Measurements from ENCODE around the gene GPC5.
"Not testable (repeated sequence)": the region's sequence is repeated elsewhere in the genome, so short reads cannot be mapped to it uniquely, and the experiment has no call there.

The GPC5 gene

GRCh38 chr13:92807353-92807752 lies 1408.9 kb downstream of the GPC5 start:
- no peak for DNase-seq

DNA sequence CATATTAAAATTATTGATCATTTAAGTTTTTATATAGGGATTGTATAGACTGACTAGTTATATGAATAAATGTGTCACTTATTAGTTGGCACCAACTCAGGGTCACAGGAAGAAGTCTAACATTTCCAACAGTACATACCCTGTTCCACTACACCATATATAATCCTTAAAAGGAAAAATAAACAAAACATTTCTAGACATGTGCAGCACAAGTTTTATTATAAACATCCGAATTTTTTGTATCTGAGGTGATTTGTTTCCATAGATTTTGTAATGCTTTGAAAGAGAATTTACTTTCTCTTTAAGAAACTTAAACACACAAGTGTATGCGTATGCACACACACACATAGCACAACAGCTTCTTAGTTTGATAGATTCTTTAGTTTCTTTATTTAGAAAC lies 1409.5 kb downstream of the GPC5 start:
- DNase-seq, result no peak

DNA sequence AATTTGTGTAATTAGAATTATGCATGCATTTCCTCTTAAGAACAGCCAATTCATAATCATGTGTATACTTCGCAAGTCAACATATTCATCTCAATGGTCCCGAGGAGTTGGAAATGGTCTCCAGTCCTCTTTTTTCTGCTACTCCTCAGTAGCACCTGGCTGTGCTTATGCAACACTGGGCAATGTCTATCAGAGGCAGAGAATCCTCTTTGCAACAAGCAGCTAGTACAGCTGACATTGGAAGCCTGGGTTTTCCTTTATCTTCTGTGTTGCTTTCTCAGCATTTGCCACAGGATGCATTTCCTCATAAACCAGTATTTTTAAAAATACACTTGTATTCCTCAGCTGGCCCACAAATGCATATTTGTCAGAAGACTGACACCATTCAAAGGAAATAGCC lies 1422.9 kb downstream of the GPC5 start:
- DNase-seq, result no peak

DNA sequence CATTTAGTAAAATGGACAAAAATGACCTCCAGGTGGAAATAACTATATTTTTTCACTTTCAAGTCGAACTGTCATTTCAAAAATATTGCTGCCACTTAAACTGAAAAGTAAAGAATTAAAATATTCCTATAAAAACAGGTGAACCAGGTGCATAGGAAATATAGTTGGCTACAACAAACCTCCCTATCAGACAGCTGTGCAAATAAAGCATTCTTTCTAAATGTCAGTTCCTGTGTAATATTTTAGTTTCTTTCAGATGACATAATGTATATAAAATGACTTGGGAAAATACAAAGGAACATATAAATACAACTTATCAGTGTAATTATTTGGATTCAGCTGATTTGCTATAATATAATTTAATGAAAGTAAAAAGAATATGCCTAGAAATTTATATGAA lies 1424.6 kb downstream of the GPC5 start:
- DNase-seq, result no peak

DNA sequence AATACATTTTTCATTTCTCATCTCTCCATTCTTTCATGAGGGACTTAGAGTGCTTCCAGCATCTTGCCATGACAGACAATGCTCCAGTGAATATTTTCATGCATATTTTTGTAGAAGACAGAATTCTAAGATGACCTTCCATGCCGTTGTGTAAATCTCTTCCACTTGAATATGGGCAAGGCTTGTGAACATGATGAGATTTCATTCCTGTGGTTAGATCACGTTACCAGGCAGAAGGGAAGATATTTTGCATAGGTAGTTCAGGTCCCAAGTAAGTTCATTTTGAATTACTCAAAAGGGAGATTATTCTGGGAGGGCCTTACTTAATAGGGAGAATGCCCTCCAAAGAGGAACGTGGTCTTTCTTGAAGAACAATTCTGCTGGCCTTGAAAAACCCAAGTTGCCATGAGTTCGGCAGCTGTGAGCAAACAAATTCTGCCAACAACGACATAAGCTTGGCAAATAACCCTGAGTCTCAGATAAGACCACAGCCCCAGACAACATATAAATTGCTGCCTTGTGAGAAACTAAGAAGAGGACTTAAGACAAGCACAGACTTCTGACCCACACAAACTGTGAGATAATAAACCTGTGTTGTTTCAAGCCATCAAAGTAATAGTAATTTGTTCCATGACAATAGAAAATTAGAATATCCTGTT lies 1427.6 kb downstream of the GPC5 start:
- no peak for DNase-seq

DNA sequence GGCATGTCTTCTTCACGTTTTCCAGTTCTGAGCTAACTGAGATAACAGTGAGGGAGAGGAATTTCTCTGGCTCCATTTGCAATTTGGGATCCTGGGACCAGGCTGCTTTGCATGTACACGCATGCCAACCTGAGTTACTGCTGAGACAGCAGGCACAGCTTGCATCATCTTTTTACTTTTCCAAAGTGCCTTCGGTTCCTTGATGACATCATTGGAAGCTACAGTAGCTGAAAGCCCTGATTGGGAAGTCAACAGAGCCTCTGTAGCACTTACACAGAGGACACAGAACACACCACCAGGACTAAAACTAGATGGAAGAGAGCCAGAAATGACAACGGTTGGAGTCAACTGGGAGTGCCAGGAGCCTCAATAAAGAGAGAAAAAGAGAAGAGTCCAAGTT lies 1429.1 kb downstream of the GPC5 start:
- no peak for DNase-seq

GRCh38 chr13:92829930-92830329 lies 1431.5 kb downstream of the GPC5 start:
- no peak for DNase-seq

GRCh38 chr13:92830821-92831220 lies 1432.4 kb downstream of the GPC5 start:
- no peak for DNase-seq

GRCh38 chr13:92833071-92833470 lies 1434.7 kb downstream of the GPC5 start:
- DNase-seq, result no peak

GRCh38 chr13:92836171-92836570 lies 1437.8 kb downstream of the GPC5 start:
- no peak for DNase-seq

- no peak for DNase-seq
These were observed 1440.4 kb downstream of the GPC5 start for GRCh38 chr13:92838786-92839185.

DNA sequence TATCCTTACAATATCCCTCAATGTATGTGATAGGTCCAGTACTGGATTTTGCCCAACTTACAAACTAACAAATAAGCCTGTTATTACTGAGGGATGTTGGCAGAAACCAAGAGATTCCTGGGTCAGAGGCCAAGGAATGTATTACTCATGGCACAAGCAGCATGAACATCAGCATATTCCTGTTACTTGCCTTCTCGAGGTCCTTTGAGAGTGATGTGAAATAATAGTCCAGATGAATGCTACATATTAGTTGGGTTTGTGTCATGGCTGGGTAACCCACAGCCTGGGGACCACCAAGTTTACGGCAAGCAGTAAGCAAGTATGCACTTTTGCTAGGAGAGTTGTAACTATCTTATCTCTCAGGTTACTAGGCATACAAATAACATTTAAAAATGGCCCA lies 1443.7 kb downstream of the GPC5 start:
- DNase-seq, result no peak

- DNase-seq, result no peak
These were observed 1445.1 kb downstream of the GPC5 start for GRCh38 chr13:92843549-92843948.

DNA sequence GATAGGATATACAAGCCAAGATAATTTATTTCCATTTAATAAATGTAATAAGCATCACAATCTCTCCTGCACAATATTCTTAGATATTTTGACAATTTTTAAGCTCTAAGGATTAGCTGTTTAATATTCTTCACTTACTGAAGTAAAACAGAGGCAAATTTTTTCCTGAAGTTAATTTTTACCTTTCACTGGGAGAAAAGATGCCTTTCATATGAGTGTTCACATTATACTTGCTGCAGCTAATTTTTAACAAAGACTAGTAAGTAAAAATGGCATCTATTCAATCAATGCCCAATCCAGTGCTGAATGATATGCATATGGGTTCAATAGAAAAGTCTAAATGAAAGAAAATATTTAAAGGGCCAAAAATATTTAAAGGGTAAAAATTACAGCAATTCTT lies 1451.0 kb downstream of the GPC5 start:
- DNase-seq, result no peak

DNA sequence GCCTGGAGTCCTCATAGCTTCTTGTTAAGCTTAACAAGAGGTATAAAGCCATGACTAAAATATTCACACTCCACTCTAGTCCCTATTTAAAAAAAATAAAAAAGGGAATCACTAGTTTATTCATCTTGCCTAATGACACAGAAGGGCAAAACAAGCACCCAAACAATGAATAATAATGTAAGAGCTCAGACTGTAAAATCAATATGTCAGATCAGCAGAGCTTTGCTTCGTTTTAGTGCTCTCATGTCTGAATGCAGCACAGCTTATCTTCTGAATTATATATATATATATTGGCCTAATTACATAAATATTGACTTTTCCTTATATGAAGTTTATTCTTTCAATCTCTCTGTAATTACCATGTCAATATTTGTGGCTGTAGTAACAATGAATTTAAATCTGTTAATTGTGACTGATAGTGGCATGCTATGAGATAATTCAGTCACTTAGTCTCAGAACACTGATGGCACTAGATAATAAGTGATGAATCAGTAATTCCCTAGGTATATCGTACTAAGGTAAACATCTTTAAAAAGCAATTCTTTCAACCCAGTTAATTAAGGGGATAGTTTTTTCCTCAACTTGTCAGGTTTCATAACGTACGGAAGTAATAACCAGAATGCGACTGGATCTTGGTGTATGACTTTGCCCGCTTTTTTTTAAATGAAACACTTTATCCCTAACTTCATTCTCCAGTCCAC lies 1466.3 kb downstream of the GPC5 start:
- no peak for DNase-seq

DNA sequence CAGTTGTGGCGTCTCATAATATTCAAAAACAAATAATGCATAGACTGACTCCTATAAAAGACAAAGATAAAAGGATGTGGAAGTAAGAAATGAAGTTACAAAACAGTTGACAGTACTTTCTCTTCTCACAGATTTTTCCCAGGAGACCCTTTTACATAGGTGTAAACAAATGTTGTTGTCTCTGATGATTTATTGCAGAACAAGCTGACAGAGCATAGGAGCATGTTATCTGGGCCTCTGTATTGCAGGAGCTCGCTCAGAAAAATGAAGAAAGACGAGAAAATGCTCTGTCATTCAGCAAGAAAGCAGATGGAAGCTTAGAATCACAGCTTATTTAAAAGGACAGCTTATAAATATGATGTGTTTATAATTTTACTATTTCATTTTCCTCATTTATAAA lies 1474.6 kb downstream of the GPC5 start:
- no peak for DNase-seq

DNA sequence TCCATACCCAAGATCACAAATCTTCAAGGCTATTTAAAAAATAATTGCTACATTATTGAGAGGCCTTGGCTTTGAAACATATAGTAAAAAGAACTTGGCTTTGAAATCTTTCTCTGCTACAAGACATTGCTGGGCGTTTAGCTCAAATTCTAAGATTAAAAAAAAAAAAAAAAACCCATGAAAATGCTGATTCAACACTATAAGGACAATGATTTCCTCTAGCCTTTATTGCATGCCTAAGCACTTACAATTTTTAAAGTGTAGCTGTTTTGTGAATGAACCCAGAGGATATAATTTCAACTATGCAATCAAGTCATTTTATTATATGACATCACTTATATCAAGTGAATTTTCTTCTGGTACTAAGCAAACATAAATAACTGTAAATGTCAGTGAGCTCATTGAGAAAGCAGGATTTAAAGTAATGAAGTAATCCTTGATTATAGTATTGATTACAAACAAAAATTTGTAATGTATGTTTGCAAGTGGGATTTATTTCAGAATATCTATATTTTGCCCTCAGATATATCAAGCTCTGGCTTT lies 1488.2 kb downstream of the GPC5 start:
- no peak for DNase-seq

DNA sequence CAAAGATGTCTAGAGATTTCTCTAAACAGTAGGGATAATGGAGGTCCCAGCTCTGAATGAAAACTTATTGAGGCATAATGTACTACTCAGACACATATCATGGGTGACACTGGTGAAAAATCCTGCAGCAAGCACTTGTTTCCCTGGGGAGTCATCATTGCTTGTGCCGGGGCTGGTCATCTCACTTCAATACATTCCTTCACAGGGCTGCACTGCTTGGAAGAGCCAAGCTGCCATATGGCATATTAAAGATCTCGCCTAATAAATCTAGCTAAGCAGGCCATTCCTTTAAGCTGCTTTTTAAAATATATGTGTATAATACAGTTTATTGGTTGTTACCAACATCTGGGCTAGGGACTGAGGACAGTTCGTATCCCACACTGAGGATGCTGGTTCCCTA lies 1496.0 kb downstream of the GPC5 start:
- DNase-seq, result no peak

DNA sequence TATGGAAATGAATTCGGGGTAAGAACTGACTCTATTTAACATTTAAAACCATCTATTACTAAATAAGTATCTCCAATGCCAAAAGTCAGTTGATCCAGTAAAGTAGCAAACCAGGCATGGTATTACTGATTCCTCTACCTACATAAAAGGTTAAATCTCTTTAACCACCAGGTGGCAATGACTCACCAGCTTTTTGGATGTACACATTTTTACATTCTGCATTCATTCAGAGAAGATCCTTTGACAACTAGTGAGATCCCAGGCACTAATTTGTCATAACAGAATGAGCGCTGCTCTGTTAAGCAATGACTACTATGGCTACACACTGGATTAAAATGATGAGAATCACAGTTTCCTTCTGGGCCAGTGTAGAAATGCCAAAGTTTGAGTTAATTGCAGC lies 1498.4 kb downstream of the GPC5 start:
- no peak for DNase-seq

DNA sequence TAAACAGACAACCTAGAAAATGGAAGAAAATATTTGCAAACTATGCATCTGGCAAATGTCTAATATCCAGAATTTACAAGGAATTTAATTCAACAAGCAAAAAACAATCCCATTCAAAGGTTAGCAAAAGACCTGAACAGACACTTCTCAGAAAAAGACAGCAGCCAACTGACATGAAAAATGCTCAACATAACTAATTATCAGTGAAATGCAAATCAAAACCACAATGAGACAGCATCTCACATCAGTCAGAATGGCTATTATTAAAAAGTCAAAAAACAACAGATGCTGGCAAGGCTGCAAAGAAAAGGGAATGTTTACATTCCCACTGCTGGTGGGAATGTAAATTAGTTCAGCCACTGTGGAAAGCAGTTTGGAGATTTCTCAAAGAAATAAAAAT lies 1500.5 kb downstream of the GPC5 start:
- not testable (repeated sequence) for DNase-seq

GRCh38 chr13:92900446-92900845 lies 1502.0 kb downstream of the GPC5 start:
- DNase-seq, result no peak

- DNase-seq, result no peak
These were observed 1503.3 kb downstream of the GPC5 start for GRCh38 chr13:92901739-92902138.

- DNase-seq, result no peak
These were observed 1514.2 kb downstream of the GPC5 start for GRCh38 chr13:92912629-92913028.

DNA sequence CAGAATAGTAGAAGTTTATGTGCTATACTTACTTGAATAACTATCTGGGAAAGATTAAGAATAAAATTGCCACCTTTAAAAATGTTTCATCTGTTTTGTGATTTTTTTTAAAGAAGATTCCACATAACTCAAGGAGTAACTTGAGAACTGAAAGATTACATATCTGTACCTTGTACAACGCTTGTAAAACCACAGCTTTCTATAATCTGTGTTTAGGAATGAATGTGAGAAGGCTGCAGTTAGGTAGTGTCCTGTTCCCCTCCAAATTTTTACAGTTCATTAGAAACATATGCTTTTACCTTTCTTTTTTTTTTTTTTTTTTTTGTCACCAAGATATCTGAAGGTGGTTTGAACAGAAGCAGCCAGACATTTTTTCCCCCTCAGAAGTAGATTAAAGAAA lies 1515.4 kb downstream of the GPC5 start:
- DNase-seq, result no peak

Measured in suppressor macrophage (primary cell).